Astrocyte of the spinal cord (primary cell): Measurements from ENCODE around the gene C17orf113.
A peak's percentile ranks its signal among the peaks of the same experiment; 100 is the strongest.
"Not testable (repeated sequence)": the region's sequence is repeated elsewhere in the genome, so short reads cannot be mapped to it uniquely, and the experiment has no call there.

ENCODE experiments used
- DNase-seq: peaks from one replicate; pipeline ENCODE4 v3.0.0; 2011; ENCODE audit warnings: low read depth, low spot score
- H3K4me3 ChIP-seq: 2 replicates; pipeline ENCODE4 v1.5.1; 2011; ENCODE audit warnings: low read depth, mild to moderate bottlenecking, low read length, moderate library complexity
- in situ Hi-C: cut with HindIII; loops from 2 replicates; pipeline ENCODE4 v1.10.0; 2017; ENCODE audit warnings: low sequenced_read_pairs
- TF ChIP-seq, protein P1 (sequence below): IDR thresholded peaks from 2 replicates; pipeline ENCODE4 v1.5.1; 2012; ENCODE audit warnings: low read depth, mild to moderate bottlenecking, low read length, inconsistent platforms

Gene C17orf113

DNA sequence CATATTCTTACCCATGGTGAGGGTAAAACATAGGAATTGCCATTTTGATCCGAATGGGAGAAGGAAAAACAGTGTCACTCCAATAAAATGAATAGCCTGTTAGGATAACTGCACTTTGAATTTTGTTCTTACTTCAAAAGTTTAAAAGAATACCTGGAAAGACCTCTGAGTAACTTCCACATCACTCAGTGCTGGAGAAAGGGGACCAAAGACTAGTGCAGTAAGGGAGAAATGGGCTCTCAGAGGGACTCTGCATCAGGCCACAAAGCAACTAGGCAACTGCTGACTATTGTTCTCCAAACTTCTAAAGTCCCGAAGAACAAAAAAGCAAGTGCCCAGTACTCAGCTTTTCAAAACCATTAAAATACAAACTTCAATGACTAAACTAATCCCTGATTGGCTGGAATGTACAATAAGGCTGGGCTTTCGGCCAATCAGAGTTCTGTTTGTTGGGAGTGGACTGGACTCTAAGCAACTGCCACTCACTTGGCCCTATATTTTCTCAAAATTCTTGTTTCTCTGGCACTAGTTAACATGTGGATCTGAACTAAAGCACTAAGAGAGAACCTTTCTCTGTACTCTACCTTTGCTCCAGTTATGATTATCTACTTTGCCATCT, 39.4 kb downstream of the C17orf113 start:
- in situ Hi-C loops: no loop called here
- no peak for DNase-seq
- TF ChIP-seq, protein P1, sequence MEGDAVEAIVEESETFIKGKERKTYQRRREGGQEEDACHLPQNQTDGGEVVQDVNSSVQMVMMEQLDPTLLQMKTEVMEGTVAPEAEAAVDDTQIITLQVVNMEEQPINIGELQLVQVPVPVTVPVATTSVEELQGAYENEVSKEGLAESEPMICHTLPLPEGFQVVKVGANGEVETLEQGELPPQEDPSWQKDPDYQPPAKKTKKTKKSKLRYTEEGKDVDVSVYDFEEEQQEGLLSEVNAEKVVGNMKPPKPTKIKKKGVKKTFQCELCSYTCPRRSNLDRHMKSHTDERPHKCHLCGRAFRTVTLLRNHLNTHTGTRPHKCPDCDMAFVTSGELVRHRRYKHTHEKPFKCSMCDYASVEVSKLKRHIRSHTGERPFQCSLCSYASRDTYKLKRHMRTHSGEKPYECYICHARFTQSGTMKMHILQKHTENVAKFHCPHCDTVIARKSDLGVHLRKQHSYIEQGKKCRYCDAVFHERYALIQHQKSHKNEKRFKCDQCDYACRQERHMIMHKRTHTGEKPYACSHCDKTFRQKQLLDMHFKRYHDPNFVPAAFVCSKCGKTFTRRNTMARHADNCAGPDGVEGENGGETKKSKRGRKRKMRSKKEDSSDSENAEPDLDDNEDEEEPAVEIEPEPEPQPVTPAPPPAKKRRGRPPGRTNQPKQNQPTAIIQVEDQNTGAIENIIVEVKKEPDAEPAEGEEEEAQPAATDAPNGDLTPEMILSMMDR: no peak
- no peak overlapping the region for H3K4me3 ChIP-seq

DNA sequence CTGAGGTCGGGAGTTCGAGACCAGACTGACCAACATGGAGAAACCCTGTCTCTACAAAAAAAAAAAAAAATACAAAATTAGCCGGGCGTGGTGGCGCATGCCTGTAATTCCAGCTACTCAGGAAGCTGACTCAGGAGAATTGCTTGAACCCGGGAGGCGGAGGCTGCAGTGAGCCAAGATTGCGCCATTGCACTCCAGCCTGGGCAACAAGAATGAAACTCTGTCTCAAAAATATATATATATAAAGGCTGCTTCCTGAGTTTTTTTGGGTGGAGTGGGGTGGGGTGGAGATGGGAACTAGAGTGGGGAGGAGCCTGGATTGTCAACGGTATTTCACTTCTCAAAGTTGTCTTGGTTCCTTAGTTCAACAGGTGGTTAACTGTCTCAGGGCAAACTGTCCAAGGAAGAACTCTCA, 40.1 kb downstream of the C17orf113 start:
- DNase-seq, H3K4me3 ChIP-seq, in situ Hi-C loops: not testable (repeated sequence)

DNA sequence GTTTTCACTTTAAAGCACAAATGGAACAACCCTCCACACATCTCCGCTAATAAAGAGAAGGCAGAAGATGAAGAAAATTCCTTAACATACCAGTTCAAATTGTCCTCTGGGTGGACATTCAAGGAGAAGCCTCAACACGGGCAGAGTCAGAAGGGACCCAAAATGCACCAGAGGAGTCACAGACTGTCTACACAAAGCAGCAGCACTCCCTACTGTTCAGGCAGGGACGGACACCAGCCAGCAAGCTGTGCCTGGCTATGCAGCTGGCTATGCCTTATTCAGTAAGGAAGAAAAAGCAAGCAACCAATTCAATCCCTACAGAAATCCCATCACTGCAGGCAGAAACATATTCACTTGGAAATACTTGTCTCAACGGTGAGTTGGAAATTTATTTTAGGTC, 41.2 kb downstream of the C17orf113 start:
- TF ChIP-seq, protein P1: no peak
- no peak for DNase-seq
- in situ Hi-C loops: no loop called here
- no peak overlapping the region for H3K4me3 ChIP-seq

DNA sequence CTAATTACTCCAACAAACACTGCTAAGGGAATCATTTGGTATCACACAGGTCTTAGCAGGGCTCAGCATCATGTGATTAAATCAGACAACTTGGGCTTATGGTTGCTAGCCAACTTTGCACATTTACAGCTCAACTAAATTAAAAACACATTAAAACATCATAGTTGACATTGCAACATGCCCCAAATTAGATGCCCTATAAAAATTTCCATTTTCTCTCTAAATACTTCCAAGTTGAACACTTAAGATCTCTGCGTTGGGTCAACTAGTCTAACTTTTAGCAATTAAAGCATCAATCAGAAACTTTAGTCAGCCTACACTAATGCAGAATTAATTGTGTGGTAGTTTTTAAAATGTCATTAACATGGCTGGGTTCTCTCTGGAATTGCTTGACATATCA, 45.2 kb downstream of the C17orf113 start:
- DNase-seq: no peak
- TF ChIP-seq, protein P1: no peak
- in situ Hi-C loops: no loop called here
- H3K4me3 ChIP-seq: no peak overlapping the region

DNA sequence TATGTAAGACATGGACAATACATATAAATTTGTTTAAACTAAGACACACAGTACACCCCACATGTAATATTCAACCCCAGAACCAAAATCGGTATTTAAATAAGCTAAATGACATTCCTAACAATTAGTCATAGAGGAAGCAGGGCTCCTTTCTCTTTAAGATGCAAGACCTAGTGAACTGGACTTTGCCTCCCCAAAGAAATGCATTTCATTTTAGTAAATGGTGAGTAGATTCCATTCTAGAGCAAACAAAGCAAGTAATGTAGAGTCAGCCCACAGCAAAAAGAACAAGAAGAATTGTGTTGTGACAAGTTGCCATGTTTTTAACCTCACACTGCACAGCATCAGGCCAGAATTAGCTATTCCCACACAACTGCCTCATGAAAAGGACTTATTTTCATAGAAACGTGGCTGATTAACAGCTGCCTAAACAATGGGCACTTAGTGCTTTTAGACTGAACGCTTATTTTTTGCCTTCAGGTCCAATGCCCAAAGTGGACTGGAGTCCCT, 47.6 kb downstream of the C17orf113 start:
- in situ Hi-C loops: no loop called here
- no peak overlapping the region for H3K4me3 ChIP-seq
- peak; percentile 64 for DNase-seq
- TF ChIP-seq, protein P1: no peak

DNA sequence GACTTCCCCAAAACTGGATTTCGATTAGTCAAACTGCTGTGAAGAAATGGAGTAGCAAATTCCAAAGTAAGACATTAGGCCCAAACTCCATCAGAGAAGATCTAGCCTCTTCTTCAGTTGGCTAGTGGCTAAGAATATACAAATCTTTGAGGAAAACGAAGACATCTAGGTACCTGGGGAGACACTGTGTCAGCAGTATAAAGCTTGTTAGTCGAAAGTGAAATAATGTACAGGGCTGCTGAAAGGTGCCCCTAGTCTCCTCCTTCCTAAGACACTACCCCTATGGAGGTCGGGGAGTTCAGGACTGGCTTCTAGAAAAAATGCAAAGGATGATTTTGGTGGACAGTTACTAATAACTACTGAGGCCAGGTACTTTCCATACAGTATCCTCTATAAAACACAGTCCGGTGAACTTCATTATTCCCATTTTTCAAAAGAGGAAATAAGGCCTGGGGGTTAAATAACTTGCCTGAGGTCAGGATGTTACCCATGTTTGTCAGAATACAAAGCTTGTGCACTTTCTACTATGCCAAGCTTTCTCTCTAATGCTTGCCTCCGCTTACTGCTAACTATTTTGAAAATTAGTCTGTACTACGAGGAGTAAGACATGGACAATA, 48.1 kb downstream of the C17orf113 start:
- no peak for DNase-seq
- in situ Hi-C loops: no loop called here
- no peak overlapping the region for H3K4me3 ChIP-seq
- TF ChIP-seq, protein P1: no peak

DNA sequence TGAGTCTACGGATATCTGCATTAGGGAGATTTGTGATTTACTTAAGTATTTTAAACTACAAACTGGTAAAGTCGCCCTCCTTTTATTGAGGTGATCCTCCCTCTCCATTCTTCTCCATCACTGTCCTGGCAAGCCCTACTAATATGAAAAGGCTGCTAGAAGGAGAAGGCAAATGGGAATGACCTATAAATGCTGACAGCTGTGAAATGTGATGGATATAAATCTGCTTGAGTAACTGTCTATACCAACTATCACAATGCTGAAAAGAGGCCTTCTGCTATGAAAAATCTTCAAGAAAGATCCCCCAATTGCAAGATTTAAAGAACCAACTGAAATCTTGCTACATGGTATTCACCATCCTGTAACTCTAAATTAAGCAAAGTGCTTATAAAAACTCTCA, 48.7 kb downstream of the C17orf113 start:
- no peak for DNase-seq
- in situ Hi-C loops: no loop called here
- no peak overlapping the region for H3K4me3 ChIP-seq
- TF ChIP-seq, protein P1: no peak
